GM12892 (cell line): ENCODE data around the gene CHRNG.

Source experiments
- POLR2A ChIP-seq: IDR thresholded peaks from 2 replicates; pipeline ENCODE4 v1.6.1; 2011; ENCODE audit warnings: low read depth, low read length, control low read depth
- POLR2AphosphoS5 ChIP-seq: IDR thresholded peaks from 2 replicates; pipeline ENCODE4 v1.6.1; 2011; ENCODE audit warnings: low read depth, low read length, control low read depth
- TAF1 ChIP-seq: IDR thresholded peaks from 2 replicates; pipeline ENCODE4 v1.6.1; 2011; ENCODE audit warnings: low read depth, mild to moderate bottlenecking, control low read depth, low read length, borderline replicate concordance

DNA sequence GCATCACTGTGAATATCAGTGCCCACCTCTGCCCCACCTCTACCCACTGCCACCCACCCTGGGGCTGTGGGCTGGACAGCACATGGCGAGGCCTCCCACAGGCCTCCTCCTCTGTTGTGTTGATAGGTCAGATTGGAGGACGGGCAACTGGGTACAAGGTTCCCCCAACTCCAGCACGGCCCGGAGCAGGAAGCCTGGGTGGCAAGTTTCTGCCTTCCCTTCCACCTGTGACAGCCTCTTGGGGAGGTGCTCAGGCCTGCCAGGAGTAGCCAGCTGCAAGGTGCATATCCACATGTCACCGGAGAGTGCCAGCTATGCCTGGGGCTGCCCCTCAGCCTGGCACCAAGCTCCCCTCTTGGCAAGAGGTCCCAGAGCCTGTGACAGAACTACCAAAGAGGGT lies 45.0 kb upstream of the CHRNG start:
- TF ChIP-seq POLR2A = no peak
- TF ChIP-seq POLR2AphosphoS5 = no peak
- TF ChIP-seq TAF1 = no peak
